Activated CD4-positive, alpha-beta T cell treated with anti-CD3 and anti-CD28 coated beads, Interleukin-2, Interleukin-6, amounts not matched to agents 100 ng/mL and 50 ng/mL, durations not matched to agents 16 hours and 8 hours (primary cell): ENCODE data around the gene KRT17.
A peak's percentile ranks its signal among the peaks of the same experiment; 100 is the strongest.

ENCODE experiments used
- DNase-seq: peaks from one replicate; pipeline ENCODE4 v3.0.0-alpha.2; 2020

The KRT17 gene

DNA sequence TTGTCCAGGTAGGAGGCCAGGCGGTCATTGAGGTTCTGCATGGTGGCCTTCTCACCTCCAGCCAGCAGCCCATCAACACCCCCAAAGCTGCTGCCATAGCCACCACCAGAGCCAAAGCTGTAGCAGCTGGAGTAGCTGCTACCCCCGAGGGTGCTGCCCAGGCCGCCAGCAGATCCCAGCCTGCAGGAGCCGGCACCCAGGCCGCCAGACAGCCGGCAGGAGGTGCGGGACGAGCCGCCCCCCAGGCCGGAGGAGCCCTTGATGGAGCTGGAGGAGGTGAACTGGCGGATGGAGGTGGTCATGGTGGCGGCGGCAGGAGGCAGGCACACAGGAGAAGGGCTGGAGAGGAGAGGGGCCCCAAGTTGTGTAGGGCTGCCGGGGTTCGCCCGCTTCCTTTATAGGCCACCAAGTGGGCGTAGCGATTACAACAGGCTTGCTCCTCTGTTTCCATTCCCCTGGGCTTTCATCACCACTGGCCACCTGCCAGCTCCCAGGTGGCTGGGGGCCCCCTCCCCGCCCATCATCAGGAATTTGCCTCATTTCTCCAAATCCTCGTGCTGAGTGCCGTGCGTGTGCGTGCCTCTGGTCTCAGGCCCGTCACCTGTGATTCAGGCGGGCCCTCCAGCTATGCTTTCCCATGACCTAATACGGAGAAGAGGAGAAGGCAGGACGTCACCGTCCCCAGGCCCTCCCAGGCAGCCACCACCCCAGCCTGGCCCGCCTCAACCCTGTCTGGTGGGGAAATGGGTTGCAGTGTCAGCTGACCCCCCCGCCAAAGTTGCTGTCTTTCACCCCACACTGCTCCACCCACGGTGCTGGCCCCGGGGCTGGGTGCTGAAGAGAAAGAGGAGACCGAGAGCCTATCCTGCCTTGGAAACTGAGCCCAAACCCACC lies at the start of gene KRT17:
Gene KRT17, minus strand, starts transcription at position 368 of the 894 bp plus-strand sequence. Its CDS starts 66 bp downstream, at position 302.
- DNase-seq, result no peak

- DNase-seq, result no peak
Observed at GRCh38 chr17:41672153-41672552, 47.8 kb upstream of the KRT17 start.

- DNase-seq, result no peak
Observed at GRCh38 chr17:41667280-41668041, 43.1 kb upstream of the KRT17 start.

DNA sequence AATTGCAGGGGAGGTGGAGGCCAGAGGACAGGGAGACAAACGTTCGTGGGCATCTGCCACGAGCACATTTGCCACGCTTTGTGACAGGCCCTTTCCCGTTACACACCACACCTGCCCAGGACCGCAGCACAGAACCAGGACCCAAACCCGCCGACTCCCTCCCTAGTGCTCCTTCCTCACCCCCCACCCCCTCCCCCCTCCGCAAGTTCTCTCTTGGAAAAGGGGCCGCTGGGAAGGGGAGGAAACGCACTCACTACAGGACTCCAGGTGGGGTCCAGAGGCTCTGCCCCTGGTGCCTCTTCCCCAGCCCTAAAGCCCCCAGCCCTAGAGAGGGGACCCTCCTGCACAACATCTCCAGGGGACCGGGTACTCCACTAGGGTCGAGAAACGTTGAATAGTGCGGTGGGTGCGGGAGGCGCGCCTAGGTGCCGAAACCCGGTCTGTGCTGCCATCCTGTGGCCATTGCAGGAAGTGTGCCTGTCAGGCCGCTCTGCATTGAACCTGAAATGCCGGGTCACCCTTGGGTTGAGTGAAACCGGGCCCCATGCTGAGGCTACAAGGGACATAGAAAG lies 42.4 kb upstream of the KRT17 start:
- DNase-seq, result peak; percentile 93

- DNase-seq, result peak; percentile 75
Observed at GRCh38 chr17:41666237-41666641, 41.9 kb upstream of the KRT17 start.

DNA sequence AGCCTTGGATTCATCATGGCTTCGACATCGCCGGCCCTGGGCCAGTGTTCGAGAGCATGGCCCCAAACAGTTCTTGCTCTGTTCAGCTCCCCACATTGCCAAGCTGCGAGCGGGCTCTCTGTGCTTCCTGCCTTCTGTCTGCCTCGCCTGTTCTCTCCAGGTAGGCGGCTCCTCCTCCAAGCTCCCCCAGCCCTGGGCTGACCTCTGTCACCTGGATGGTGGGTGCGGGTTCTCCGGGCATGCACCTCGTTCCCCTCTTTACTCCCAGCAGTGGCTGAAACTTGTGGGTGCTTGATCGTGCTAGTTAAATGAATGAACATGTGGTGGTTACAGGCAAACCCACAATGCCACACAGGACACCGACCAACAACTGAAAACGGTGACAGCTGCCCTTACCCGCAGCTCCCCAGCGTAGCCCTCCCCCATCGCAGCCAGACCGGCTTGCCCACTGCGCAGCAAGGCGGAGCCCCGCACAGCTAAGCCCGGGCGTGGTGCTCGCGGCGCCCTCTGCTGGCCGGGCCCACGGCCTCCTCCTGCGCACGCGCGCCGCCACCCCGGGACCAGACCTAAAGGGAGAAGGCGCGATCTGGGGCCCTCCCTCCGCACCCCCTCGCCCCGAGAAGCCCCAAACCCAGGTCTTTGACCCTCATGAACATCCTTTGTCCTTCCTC lies 41.3 kb upstream of the KRT17 start:
- peak; percentile 94 for DNase-seq

- DNase-seq, result no peak
Observed at GRCh38 chr17:41664587-41665565, 40.5 kb upstream of the KRT17 start.

DNA sequence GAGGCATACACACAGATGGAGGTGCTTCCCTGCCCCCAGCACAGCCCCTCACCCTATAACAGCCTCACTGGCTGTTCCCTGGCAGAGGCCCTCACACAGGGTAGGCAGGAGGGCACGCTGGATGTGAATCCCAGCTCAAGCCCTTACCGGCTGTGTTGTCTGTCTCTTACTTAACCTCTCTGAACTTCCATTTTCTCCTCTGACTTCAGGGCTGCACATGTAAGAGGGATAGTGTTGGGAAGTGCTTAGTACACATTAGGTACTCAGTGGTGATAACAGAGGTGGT lies 39.7 kb upstream of the KRT17 start:
- no peak for DNase-seq

DNA sequence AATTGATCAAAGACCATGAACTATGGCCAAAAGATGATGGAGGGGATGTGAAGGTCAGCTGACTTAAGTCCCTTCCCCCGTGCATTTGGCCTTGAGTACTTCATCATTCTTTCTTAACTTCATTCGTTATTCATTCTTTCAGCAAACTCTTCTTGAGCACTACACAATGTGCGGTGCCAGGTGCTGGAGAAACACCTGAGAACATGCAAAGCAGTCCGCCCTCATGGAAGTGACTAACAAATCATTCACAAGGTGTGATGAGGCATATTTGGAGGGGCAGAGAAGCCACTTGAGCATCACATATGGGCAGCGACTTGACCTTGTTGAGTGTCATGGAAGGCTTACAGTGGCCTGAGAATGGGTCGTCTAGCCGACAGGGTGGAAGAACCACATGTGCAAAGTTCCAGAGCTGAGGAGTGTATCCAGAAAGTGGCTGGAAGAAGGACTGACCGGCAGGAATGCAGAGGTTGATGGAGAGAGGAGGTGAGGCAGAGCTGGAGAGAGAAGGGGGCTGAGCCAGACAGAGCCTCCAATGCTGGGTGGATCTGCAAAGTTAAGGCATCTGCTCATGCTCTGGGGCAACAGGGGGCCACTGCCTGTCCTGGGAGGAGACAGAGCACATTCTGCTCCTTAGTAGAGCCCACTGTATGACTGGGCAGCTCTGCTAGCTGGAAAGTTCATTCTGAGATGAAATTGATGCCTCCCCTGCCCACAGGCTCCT lies 39.2 kb upstream of the KRT17 start:
- DNase-seq, result no peak

- no peak for DNase-seq
Observed at GRCh38 chr17:41660221-41660711, 35.9 kb upstream of the KRT17 start.

- no peak for DNase-seq
Observed at GRCh38 chr17:41659427-41660212, 35.2 kb upstream of the KRT17 start.

GRCh38 chr17:41658846-41659245 lies 34.5 kb upstream of the KRT17 start:
- no peak for DNase-seq

- DNase-seq, result no peak
Observed at GRCh38 chr17:41657936-41658335, 33.6 kb upstream of the KRT17 start.

DNA sequence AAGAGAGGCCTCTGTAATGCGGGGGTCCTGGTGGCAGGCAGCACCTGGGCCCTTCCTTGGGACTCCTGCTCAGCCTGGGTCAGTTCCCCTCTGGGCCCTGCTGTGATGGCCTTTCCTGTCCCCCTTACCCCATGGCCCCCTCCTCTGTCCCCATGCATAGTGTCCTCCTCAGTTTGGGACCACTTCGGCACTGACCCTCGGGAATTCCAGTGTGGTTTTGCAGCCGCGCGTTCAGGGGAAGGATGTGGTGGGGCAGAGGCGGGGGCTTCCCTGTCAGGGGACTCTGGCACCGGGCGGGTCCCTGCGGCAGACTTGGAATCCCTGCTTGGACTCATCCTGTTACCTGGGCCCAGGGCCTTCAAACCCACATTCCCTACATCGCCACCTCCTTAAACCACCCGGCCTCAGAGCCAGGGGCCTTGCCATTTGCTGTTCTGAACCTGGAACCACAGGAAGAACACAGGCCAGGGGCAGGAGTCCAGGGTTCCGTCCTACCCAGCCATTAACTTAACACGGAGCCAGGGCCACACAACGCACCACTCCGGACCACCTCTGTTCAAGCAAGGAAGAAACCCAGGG lies 32.9 kb upstream of the KRT17 start:
- DNase-seq, result no peak

GRCh38 chr17:41656249-41657023 lies 32.1 kb upstream of the KRT17 start:
- no peak for DNase-seq

DNA sequence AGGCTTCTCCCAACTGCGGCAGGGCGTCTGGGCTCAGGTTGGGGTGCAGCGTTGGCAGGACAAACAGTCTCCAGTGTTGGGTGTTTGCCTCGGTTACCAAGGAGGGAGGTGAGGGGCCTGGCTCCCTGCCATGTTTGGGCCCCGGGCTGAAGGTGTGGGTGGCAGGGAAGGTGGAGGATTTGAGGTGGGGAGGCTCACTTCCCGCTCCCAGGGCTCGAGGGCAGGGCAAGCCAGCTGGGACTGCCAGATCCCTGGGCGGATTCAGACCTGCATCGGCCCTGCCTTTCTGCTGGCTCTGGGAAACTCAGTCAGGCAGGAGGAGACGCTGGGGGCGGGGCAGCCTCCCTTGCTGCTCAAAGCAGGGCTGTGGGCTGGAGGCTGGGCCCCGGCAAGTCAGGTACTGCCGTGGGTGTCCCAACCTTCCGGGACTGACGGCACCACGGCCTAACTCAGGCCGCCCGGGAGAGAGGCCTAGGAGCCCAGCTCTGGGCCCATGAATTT lies 31.3 kb upstream of the KRT17 start:
- no peak for DNase-seq

DNA sequence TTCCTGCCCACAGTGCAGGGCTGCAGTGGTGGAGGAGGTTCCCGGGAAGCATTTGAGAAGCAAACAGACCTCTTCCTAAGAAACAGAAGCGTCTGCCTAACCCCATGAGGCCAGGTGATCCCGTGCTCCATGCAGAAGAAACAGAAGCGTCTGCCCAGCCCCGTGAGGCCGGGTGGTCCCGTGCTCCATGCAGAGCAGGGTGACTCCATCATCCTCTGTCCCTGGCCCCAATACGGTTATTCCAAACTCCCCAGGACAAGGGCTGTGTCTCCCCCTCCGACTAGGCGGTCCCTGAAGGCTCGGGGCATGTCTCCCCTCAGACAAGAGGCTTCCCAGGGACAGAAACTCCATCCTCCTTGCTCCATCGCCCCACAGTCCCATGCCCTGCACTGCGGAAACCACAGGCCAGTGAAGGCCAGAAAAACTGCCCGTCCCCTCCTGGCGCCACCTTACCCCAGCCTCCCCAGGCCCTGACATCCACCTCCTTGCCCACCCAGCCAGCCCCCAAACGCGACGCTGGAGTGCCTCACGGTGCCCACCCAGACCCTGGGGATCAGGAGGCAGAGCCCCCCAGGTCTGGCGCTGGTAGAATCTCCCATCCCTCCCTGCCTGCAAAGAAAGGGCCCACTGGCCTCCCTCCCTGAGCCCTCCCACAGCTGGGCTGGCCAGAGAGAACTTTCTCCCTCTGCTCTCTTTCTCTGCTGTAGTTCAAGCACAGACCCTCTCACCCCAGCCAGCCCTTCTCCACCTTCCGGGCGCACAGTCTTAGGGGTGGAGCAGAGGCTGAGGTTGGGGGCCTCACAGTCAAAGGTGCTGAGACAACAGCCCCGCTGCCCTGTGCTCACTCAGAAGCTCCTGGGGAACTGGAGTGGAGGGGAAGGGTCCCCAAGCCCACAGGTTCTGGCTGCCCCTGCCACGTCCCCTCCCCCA lies 30.6 kb upstream of the KRT17 start:
- DNase-seq, result no peak
